Measurements from ENCODE around the gene CD82.

Gene CD82

GRCh38 chr11:44566952-44567875, 1.8 kb downstream of the CD82 start:
- no peak overlapping the region for H3K27ac ChIP-seq (ENCODE audit: low read depth, low read length)
- H3K36me3 ChIP-seq (ENCODE audit: control insufficient read depth, insufficient read depth, low read length), result no peaks in the 10 kb centered on the region
- no peaks in the 10 kb centered on the region for H3K27me3 ChIP-seq (ENCODE audit: control insufficient read depth, insufficient read depth, low read length)
- no peak overlapping the region for H3K9ac ChIP-seq (ENCODE audit: low read length)
- peak overlapping the region; percentile 33 for H3K4me3 ChIP-seq (ENCODE audit: low read length)
- H3K4me1 ChIP-seq (ENCODE audit: control insufficient read depth, insufficient read depth, low read length), result peaks cover 11% of the 10 kb centered on the region

DNA sequence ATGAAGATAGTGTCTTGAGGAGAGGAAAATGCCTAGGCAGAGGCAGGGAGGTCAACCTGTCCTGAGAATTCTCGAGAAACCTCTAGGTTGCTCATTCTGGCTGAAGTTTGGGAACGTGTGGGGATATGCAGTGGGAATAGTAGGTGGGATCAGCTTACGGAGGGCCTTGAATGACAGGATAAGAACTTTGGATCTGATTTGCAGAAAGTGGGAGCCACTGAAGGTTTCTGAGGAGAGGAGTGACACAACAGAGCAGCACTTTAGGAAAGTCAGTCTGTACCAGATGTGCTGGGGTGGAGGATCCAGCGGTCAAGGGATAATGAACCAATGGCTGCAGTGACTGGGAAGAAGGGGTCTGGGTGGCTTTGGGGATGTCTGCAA, 2.4 kb downstream of the CD82 start:
- Histone ChIP-seq H3K4me1 (ENCODE audit: control insufficient read depth, insufficient read depth, low read length) (peaks cover 11% of the 10 kb centered on the region), H3K9ac (ENCODE audit: low read length) (no peak overlapping the region), H3K4me3 (ENCODE audit: low read length) (no peak overlapping the region), H3K27me3 (ENCODE audit: control insufficient read depth, insufficient read depth, low read length) (no peaks in the 10 kb centered on the region), H3K27ac (ENCODE audit: low read depth, low read length) (no peak overlapping the region), H3K36me3 (ENCODE audit: control insufficient read depth, insufficient read depth, low read length) (no peaks in the 10 kb centered on the region)

DNA sequence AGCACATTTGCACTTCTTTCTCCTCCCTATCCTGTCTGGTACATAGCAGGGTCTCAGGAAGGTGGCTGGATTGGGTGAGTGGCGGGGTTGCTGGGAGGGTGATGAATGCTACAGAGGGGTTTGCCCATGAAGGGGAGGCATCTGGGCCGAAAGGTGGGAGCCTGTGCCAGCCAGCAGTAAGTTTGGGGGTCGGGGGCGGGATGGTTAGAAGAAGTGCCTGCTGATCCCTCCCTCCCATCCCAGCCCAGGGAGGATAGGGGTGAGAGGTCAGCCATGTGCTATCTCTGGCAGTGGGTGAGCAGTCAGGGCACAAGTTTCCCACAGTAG, 2.8 kb downstream of the CD82 start:
- H3K4me1 ChIP-seq (ENCODE audit: control insufficient read depth, insufficient read depth, low read length), result peaks cover 11% of the 10 kb centered on the region
- H3K9ac ChIP-seq (ENCODE audit: low read length), result no peak overlapping the region
- H3K27me3 ChIP-seq (ENCODE audit: control insufficient read depth, insufficient read depth, low read length), result no peaks in the 10 kb centered on the region
- no peaks in the 10 kb centered on the region for H3K36me3 ChIP-seq (ENCODE audit: control insufficient read depth, insufficient read depth, low read length)
- H3K4me3 ChIP-seq (ENCODE audit: low read length), result peak overlapping the region; percentile 25
- H3K27ac ChIP-seq (ENCODE audit: low read depth, low read length), result no peak overlapping the region

DNA sequence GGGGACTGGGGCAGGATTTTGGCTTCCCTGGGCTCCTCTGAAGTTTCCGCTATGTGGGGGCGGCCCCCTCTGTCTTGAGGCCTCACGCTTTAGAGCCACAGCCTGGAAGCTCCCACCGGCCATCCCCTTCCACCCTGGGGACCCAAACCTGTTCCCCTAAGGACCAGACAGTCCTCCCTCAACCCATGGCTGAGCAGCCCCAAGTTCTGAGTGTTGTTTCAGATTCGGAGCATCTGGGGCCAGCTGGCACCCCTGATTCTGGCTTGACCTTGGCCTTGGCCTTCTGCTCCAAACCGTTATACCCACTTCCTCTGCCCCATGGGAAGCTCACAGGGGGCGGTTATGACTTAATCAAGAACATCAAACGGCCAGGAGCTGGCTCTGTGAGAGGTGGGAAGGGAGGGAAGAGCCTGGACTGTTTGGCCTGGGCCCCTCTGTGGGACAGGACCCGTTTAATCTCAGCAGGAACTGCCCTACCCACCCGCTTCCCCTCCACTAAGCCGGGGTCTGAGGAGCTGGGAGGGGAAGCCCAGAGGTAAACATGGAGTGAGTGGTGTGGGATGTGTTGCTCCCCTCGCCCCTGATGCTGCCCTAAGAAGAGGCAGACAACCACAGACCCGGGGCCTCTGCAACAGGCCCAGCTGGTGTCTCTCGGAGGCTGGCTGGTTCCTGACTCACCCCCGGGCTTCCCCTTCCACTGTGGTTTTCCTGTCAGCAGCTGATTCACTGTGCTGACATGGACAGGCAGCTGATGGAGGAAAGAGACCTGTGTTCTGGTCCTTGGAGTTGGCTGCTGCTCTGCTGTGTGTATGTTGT, 3.4 kb downstream of the CD82 start:
- Histone ChIP-seq H3K36me3 (ENCODE audit: control insufficient read depth, insufficient read depth, low read length) (no peaks in the 10 kb centered on the region), H3K9ac (ENCODE audit: low read length) (no peak overlapping the region), H3K27me3 (ENCODE audit: control insufficient read depth, insufficient read depth, low read length) (no peaks in the 10 kb centered on the region), H3K27ac (ENCODE audit: low read depth, low read length) (no peak overlapping the region), H3K4me3 (ENCODE audit: low read length) (peak overlapping the region; percentile 25), H3K4me1 (ENCODE audit: control insufficient read depth, insufficient read depth, low read length) (peaks cover 9% of the 10 kb centered on the region)

GRCh38 chr11:44570411-44571155, 5.1 kb downstream of the CD82 start:
- H3K27ac ChIP-seq (ENCODE audit: low read depth, low read length), result no peak overlapping the region
- no peak overlapping the region for H3K4me3 ChIP-seq (ENCODE audit: low read length)
- no peaks in the 10 kb centered on the region for H3K27me3 ChIP-seq (ENCODE audit: control insufficient read depth, insufficient read depth, low read length)
- H3K4me1 ChIP-seq (ENCODE audit: control insufficient read depth, insufficient read depth, low read length), result no peaks in the 10 kb centered on the region
- H3K36me3 ChIP-seq (ENCODE audit: control insufficient read depth, insufficient read depth, low read length), result no peaks in the 10 kb centered on the region
- H3K9ac ChIP-seq (ENCODE audit: low read length), result no peak overlapping the region

GRCh38 chr11:44571871-44572270, 6.4 kb downstream of the CD82 start:
- Histone ChIP-seq H3K4me3 (ENCODE audit: low read length) (no peak overlapping the region), H3K4me1 (ENCODE audit: control insufficient read depth, insufficient read depth, low read length) (no peaks in the 10 kb centered on the region), H3K27ac (ENCODE audit: low read depth, low read length) (no peak overlapping the region), H3K27me3 (ENCODE audit: control insufficient read depth, insufficient read depth, low read length) (no peaks in the 10 kb centered on the region), H3K9ac (ENCODE audit: low read length) (no peak overlapping the region), H3K36me3 (ENCODE audit: control insufficient read depth, insufficient read depth, low read length) (no peaks in the 10 kb centered on the region)

DNA sequence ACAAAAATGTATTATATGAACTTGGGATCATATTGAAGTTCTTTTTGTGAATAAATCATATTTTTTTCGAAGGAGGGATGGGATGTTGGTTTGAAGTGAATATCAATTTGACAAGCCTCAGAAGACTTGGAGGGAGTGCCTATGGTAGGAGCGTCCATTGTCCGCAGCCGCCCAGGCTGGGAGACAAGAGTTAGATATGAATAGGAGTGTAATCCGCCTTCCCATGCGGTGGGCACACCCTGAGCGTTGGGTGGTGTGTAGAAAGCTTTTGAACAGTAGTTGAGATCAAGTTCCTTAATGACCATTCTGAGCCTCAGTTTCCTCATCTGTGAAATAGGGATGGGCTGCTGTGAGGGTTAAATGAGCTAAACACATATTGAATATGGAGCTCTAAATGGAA, 7.0 kb downstream of the CD82 start:
- Histone ChIP-seq H3K36me3 (ENCODE audit: control insufficient read depth, insufficient read depth, low read length) (no peaks in the 10 kb centered on the region), H3K27me3 (ENCODE audit: control insufficient read depth, insufficient read depth, low read length) (no peaks in the 10 kb centered on the region), H3K4me1 (ENCODE audit: control insufficient read depth, insufficient read depth, low read length) (no peaks in the 10 kb centered on the region), H3K4me3 (ENCODE audit: low read length) (no peak overlapping the region), H3K9ac (ENCODE audit: low read length) (no peak overlapping the region), H3K27ac (ENCODE audit: low read depth, low read length) (no peak overlapping the region)

GRCh38 chr11:44572884-44573283, 7.4 kb downstream of the CD82 start:
- no peaks in the 10 kb centered on the region for H3K27me3 ChIP-seq (ENCODE audit: control insufficient read depth, insufficient read depth, low read length)
- H3K4me1 ChIP-seq (ENCODE audit: control insufficient read depth, insufficient read depth, low read length), result no peaks in the 10 kb centered on the region
- H3K27ac ChIP-seq (ENCODE audit: low read depth, low read length), result no peak overlapping the region
- no peaks in the 10 kb centered on the region for H3K36me3 ChIP-seq (ENCODE audit: control insufficient read depth, insufficient read depth, low read length)
- no peak overlapping the region for H3K9ac ChIP-seq (ENCODE audit: low read length)
- H3K4me3 ChIP-seq (ENCODE audit: low read length), result no peak overlapping the region

GRCh38 chr11:44573333-44573732, 7.9 kb downstream of the CD82 start:
- Histone ChIP-seq H3K9ac (ENCODE audit: low read length) (no peak overlapping the region), H3K4me3 (ENCODE audit: low read length) (no peak overlapping the region), H3K4me1 (ENCODE audit: control insufficient read depth, insufficient read depth, low read length) (no peaks in the 10 kb centered on the region), H3K36me3 (ENCODE audit: control insufficient read depth, insufficient read depth, low read length) (no peaks in the 10 kb centered on the region), H3K27ac (ENCODE audit: low read depth, low read length) (no peak overlapping the region), H3K27me3 (ENCODE audit: control insufficient read depth, insufficient read depth, low read length) (no peaks in the 10 kb centered on the region)

- Histone ChIP-seq H3K4me3 (ENCODE audit: low read length) (no peak overlapping the region), H3K27me3 (ENCODE audit: control insufficient read depth, insufficient read depth, low read length) (no peaks in the 10 kb centered on the region), H3K4me1 (ENCODE audit: control insufficient read depth, insufficient read depth, low read length) (no peaks in the 10 kb centered on the region), H3K27ac (ENCODE audit: low read depth, low read length) (no peak overlapping the region), H3K9ac (ENCODE audit: low read length) (no peak overlapping the region), H3K36me3 (ENCODE audit: control insufficient read depth, insufficient read depth, low read length) (no peaks in the 10 kb centered on the region)
Observed at GRCh38 chr11:44574610-44575287, 9.3 kb downstream of the CD82 start.

DNA sequence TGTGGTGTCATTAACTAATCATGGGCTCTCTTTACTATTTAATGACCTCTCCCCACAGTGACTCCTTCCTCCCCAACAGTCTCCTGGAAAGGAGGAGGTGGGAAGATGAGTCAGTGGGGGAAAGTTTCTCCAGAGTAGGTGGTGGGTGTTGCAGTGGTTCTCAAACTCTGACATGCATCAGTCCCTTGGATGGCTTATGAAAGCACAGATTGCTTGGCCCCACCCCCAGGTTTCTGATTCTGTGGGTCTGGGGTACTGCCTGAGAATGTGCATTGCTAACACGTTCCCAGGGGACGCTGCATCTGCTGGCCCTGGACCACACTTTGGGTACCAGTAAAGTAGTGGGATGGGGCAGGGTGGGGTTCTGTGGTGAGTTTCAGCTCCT, 9.8 kb downstream of the CD82 start:
- Histone ChIP-seq H3K27me3 (ENCODE audit: control insufficient read depth, insufficient read depth, low read length) (no peaks in the 10 kb centered on the region), H3K9ac (ENCODE audit: low read length) (no peak overlapping the region), H3K4me1 (ENCODE audit: control insufficient read depth, insufficient read depth, low read length) (no peaks in the 10 kb centered on the region), H3K36me3 (ENCODE audit: control insufficient read depth, insufficient read depth, low read length) (no peaks in the 10 kb centered on the region), H3K4me3 (ENCODE audit: low read length) (no peak overlapping the region), H3K27ac (ENCODE audit: low read depth, low read length) (no peak overlapping the region)

- no peak overlapping the region for H3K4me3 ChIP-seq (ENCODE audit: low read length)
- no peaks in the 10 kb centered on the region for H3K36me3 ChIP-seq (ENCODE audit: control insufficient read depth, insufficient read depth, low read length)
- H3K4me1 ChIP-seq (ENCODE audit: control insufficient read depth, insufficient read depth, low read length), result no peaks in the 10 kb centered on the region
- H3K9ac ChIP-seq (ENCODE audit: low read length), result no peak overlapping the region
- H3K27ac ChIP-seq (ENCODE audit: low read depth, low read length), result no peak overlapping the region
- no peaks in the 10 kb centered on the region for H3K27me3 ChIP-seq (ENCODE audit: control insufficient read depth, insufficient read depth, low read length)
Observed at GRCh38 chr11:44575962-44576361, 10.5 kb downstream of the CD82 start.
